Activated CD4-positive, alpha-beta T cell treated with anti-CD3 and anti-CD28 coated beads, Interleukin-2, amount 50 U/mL, for 48 hours (primary cell): ENCODE results near the gene CAPN1.
"Not testable (repeated sequence)": the region's sequence is repeated elsewhere in the genome, so short reads cannot be mapped to it uniquely, and the experiment has no call there.

ENCODE experiments used
- DNase-seq, 2 experiments: peaks; one replicate each; pipeline ENCODE4 v3.0.0-alpha.2; 2020

CAPN1 gene

DNA sequence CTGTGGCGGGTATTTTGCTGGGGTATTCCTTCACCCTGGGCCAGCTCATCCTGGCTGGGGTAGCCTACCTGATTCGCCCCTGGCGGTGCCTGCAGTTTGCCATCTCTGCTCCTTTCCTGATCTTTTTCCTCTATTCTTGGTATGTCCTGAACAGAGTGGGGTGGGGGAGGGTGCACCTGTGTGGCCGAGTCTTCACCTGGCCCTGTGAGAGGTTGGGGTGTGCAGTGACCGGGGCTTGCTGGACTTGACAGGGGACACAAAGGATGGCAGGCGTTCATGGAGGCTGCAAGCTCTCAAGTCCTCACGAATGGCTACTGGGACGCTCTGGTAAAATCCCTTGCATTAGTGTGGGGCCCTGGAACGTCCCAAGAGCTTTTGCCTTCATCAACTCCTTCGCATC is 39.3 kb downstream of the CAPN1 start:
- no peak for DNase-seq

DNA sequence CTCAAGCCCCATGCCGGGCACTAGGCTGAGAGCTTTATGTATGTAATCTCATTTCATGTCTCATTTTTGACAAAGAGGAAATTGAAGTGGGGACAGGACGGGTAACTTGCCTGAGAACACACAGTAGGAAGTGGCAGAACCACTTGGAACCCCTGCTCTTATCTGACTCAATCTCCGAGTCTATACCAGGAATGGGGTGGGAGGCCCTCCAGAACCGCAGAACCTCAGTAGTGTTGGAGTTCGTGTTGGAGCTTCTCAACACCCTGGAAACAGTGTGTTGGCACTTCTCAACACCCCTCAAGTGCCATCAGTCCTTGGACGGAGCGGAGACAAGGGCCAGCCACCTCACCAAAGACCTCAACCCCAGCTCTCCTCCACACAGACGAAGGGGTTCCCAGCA is 41.3 kb downstream of the CAPN1 start:
- DNase-seq, result no peak

DNA sequence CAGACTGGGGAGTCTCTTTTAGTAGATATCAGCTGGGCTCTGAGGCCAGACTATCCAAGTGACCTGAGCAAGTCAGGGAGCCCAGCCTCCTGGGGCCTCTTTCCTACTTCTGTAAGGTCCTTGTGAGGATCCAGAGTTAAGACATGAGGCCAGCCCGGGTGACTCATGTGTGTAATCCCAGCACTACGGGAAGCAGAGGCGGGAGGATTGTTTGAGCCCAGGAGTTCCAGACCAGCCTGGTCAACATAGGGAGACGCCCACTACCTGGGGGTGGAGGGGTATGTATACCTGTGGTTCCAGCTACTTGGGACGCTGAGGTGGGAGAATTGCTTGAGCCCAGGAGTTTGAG is 43.2 kb downstream of the CAPN1 start:
- no peak for DNase-seq

DNA sequence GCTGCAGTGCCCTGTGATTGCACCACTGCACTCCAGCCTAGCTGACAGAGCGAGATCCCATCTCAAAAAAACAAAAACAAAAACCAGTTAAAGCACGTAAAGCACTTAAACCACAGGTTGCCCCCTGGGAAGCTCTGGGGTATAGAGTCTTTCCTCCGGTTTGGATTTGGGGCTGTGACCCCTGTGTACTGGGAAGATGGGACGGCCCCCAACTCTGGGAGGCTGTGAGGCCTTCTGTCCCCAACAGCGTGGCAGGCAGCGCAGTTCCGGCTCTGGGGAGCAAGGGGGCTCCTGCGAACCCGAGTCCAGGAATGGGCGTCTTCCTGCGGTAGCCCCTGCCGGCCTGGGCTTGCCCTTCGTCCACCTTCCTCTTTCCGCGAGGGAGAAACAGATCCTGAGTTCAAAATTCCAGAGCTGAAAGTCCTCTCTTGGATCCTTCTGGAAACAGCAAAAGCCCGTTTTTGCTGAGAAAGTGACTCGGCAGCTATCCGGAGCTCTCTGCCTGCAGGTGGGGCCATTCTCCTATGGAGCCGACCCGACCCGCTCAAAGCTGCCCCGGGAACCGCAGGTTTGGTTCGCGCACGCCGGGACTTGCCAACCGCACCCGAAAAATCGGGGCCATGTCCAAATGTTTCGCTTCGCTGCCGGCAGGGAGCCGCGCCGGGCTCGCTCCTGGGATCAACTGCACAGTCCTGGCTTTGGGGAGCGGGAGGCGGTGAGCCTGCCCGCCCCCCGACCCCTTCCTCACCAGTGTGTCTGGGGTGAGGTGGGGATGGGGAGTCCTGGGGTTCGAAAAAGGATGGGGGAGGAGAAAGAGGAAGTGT is 43.8 kb downstream of the CAPN1 start:
- DNase-seq, result peak; percentile 68 to 75

DNA sequence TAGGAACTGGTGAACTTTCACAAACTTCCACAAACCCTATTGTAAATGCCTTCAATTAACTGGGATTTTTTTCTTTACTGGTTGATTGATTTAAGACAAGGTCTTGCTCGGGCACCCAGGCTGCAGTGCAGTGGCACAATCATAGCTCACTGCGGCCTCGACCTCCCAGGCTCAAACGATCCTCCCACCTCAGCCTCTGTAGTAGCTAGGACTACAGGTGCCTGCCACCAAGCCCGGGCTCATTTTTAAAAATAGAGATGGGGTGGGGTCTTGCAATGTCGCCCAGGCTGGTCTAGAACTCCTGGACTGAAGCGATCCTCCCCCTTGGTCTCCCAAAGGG is 44.3 kb downstream of the CAPN1 start:
- DNase-seq, result no peak

DNA sequence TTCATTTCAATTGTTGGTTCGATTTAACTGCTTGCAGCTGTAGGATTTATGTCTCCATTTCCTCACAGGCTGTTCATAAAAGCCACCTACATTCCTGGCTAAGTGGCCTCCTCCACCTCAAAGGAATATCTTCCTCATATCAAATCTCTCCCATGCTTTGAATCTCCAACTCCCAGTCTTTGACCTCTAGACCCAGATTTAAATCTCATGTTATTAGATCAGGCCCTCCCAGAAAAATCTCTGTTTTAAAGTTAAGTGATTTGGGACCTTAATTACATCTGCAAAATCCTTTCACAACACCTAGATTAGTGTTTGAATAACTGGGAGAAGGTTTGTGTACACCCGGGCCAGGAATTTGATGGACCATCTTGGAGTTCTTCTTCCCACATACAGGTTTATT is 46.2 kb downstream of the CAPN1 start:
- DNase-seq, result no peak

DNA sequence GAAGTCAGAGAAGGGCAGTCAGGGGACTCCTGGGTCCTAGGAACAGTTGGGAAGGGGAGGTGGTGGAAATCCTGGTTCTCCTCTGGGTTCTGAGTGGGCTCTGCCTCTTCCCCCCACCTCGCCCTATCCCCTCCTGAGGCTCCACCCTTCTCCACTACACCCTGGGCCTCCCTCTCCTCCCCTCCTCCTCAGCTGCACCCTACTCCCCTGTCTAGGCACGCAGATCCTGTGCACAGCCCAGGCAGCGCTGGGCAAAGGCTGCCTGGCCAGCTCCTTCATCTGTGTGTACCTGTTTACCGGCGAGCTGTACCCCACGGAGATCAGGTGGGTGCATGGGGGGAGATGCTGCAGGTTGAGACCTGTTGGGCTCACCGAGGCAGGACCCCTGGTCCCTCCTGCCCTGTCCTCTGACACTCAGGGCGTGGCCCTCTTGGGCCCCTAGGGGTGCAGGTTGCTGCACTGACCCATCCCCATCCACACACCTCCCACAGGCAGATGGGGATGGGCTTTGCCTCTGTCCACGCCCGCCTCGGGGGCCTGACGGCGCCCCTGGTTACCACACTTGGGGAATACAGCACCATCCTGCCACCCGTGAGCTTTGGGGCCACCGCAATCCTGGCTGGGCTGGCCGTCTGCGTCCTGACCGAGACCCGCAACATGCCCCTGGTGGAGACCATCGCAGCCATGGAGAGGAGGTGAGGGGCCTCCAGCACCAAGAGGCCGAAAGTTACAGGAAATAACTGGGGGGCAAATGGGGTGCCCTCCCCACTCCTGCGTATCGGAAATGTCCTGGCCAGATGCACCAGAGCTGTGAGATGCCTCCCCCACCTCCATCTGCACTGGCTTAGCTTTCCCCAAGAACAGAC is 54.7 kb downstream of the CAPN1 start:
- no peak for DNase-seq

DNA sequence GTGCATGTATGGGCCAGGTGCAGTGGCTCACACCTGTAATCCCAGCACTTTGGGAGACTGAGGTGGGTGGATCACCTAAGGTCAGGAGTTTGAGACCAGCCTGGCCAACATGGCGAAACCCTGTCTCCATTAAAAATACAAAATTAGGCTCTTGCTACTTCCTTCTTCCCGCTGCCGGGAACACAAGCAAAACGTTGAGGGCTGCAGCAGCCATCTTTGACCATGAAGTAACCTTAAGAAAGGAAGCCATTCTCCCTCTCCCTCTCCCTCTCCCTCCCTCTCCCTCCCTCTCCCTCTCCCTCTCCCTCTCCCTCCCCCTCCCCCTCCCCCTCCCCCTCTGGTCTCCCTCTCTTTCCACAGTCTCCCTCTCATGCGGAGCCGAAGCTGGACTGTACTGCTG is 56.6 kb downstream of the CAPN1 start:
- not testable (repeated sequence) for DNase-seq

DNA sequence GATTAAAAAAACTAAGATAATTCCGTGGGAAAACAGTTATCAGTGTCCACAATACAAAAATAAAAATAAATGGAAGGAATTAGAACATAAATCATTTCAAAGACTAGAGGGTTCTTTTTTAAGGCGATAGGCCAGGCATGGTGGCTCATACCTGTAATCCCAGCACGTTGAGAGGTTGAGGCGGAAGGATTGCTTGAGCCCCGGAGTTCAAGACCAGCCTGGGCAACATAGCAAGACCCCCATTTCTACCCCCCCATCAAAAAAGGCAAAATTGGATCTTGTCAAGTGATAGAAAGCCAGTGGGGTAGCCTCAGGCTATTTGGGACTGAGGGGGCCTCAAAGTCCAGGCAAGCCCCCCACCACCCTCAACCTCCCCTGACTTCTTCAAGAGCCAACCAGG is 59.4 kb downstream of the CAPN1 start:
- no peak for DNase-seq

DNA sequence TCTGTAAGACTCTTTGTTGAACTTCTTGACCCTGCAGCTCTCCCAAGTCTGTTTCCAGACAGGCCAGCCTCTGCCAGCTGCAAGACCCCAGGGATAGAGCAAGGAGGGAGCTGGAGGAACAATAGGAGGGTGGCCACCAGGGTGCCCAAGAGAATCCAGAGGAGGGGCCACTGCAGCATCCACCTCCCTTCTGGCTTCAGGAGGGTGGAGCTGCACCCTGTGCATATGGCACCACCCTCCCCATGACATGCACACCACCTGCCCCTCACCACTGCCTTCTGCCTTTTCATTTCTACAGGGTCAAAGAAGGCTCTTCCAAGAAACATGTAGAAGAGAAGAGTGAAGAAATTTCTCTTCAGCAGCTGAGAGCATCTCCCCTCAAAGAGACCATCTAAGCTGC is 60.0 kb downstream of the CAPN1 start:
- DNase-seq, result no peak

DNA sequence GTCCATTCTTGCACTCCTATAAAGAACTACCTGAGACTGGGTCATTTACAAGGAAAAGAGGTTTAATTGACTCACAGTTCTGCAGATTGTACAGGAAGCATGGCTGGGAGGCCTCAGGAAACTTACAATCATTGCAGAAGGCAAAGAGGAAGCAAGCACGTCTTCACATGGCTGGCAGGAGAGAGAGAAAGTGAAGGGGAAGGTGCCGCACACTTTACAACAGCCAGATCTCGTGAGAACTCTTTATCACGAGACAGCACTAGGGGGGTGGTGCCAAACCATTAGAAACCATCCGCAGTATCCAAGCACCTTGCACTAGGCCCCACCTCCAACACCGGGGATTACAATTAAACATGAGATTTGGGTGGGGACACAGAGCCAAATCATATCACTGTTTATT is 60.7 kb downstream of the CAPN1 start:
- no peak for DNase-seq

DNA sequence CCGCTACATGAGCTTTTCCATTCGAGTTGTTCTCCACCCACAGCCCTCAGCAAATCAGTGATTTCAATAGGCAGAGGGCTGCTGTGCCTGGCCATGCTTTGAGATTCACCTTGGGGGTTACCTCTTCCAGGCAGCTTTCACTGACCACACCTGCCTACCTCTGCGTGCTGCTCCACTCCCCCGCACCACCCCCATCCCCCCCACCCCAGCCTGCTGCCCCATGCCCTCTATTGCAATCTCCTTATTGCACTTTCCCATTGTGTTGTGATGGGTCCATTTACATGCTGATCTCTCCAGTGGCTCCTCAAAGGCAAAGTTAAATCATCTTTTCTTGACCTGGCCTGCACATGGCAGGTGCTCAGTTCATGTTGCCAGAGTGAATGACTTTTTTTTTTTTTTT is 62.1 kb downstream of the CAPN1 start:
- DNase-seq, result no peak

DNA sequence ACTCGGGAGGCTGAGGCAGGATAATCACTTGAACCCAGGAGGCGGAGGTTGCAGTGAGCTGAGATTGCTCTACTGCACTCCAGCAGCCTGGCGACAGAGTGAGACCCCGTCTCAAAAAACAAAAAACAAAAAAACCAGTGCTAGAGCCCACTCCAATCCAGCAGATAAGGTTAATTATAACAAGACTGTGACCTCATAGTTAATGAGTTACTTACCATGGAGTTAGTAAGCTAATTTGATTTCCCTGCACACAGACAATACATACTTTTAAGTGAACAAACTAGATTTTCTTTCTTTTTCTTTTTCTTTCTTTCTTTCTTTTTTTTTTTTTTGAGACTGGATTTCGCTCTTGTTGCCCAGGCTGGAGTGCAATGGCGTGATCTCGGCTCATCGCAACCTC is 63.3 kb downstream of the CAPN1 start:
- not testable (repeated sequence) for DNase-seq

DNA sequence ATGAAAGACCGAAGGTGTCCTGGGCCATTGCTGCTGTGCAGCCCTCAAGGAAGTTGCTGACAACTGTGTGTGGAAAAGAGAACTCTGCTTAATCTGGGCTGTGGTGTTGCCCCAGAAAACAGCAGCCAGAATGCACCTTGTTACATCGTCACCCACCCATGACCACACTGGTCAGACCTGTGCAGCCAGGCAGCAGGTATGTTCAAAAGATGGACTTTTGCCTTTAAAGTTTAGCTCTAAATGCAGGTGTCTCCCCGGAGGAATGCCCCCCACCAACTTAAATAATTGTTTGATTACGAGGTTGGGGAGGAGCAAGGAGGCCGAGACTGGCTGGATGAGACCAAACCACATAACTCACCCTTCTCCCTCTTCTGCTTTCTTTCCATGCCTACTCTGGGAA is 64.8 kb downstream of the CAPN1 start:
- DNase-seq, result no peak

DNA sequence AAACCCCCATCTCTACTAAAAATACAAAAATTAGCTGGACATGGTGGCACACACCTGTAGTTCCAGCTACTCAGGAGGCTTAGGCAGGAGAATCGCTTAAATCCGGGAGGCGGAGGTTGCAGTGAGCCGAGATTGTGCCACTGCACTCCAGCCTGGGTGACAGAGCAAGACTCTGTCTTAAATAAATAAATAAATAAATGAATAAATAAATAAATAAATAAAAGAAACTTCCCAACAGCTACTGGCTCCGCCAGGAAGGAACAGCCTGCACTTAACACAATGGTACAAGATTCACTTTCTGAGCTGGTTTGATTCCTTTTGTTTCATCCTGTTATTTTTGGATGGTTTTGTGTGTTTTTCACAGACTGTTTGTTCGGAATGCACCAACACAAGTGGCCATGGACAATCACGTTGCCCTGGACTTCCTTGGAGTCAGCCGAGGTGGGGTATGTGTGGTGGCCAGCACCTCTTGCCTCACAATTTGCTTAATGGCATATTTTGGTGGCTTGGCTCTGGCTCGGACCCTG is 66.5 kb downstream of the CAPN1 start:
- DNase-seq, result not testable (repeated sequence)

DNA sequence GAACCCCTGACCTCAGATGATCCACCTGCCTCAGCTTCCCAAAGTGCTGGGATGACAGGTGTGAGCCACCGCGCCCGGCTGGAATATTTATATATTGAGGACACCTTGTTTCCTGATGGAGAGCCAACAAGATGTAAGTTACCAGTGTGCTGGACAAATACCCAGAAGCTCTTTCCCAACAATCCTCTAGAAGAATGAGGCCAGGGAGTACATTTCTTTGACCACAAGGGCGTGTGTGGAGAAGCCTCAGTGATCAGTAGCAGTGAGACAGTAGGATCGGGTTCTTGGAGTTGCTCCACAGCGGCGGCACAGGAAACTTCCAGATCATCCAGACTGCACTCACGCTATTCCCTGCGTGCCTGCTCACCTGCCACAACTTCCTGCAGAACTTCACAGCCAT is 69.7 kb downstream of the CAPN1 start:
- DNase-seq, result no peak

DNA sequence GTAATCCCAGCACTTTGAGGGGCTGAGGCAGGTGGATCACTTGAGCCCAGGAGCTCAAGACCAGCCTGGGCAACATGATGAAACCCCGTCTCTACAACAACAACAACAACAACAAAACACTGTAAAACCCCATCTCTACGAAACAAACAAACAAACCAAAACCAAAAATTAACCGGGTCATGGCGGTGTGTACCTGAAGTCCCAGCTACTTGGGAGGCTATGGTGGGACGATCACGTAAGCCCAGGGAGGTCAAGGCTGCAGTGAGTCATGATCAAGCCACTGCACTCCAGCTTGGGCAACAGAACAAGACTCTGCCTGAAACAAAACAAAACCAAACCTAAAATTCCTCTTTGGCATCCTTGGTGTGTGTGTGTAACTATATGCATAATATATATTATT is 73.0 kb downstream of the CAPN1 start:
- DNase-seq, result no peak

DNA sequence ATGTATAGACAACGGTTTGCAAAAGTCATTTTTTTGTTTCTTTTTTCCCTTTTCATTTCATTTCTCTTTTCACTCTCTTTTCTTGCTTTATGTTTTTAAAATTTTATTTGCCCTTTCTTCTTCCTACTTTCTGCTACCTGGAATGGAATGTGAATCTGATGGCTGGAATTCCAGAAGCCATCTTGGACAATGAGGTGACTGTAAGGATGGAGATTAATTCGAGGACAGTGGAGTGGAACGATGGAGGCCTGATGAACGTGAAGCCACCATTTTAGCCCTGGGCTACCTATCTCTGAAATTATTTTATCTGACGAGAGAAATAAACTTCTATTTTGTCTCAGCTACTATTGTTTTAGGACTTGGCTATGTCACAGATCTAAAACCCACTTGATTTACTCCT is 77.3 kb downstream of the CAPN1 start:
- DNase-seq, result no peak

DNA sequence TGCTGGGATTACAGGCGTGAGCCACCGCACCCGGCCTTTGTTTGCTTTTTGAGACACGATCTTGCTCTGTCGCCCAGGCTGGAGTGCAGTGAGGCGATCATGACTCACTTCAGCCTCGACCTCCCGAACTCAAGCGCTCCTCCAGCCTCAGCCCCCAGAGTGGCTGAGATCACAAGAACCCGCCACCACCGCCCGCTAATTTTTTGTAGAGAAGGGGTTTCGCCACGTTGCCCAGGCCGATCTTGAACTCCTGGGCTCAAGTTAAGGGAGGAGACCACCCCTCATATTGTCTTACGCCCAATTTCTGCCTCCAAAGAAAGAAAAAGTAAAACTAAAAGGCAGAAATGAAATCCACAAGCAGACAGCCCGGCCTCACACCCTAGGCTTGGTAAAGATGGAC is 78.6 kb downstream of the CAPN1 start:
- no peak for DNase-seq

DNA sequence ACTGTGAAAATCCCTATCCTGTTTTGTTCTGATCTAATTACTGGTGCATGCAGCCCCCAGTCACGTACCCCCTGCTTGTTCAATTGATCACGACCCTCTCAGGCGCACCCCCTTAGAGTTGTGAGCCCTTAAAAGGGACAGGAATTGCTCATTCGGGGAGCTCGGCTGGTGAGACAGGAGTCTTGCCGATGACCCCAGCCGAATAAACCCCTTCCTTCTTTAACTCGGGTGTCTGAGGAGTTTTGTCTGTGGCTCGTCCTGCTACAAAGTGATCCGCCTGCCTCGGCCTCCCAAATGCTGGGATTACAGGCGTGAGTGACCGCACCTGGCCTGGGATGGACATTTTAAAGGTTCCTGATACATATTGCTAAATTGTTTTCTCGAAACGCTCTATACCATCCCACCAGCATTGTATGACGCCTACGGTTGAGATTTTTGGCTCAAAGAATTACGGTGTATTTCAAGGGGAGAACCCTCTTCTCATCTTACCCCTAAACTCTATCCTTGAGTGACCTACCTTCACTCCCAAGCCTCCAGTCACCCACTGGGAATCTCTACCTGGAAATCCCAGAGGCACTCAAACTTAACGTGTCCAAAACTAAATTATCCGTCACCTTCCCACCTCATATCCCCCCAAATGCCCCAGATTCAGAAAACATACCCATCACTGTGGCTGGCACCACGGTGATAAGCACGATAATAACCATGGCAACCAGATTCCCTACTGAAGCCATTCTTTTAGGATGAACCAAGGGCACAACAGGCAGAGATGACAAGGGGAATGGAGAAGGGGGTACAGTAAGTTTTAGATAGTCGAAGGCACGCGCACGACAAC is 79.2 kb downstream of the CAPN1 start:
- DNase-seq, result no peak
